Body of pancreas (tissue), 4 donors: ENCODE results near the gene SIX5. TPM values are rescaled to one million over a fixed set of nuclear protein-coding genes. Genes with fewer than 3 reads are reported as not detected.
A peak's percentile ranks its signal among the peaks of the same experiment; 100 is the strongest.

Source experiments
- ATAC-seq: fragments of 150-250 bp; one replicate; pipeline ENCODE4 v1.9.1; 2016
- DNase-seq, 4 donors: peaks; one replicate each; pipeline ENCODE4 v3.0.0-alpha.2; 2019
- H3K27ac ChIP-seq, 4 donors: fragments of 200-600 bp; sonication (generic); 1 replicate in 3 of 4; 2 replicates in 1 of 4; pipeline versions ENCODE4 v1.5.1 to v1.6.1; 2016 to 2019; ENCODE audit warnings: mild to moderate bottlenecking in 1 of 4, mixed read lengths in 1 of 4, moderate library complexity in 1 of 4
- H3K27me3 ChIP-seq, 2 donors: fragments of 200-600 bp; sonication (generic); one replicate each; pipeline ENCODE4 v1.6.0; 2016; ENCODE audit warnings: mild to moderate bottlenecking in 1 of 2
- H3K36me3 ChIP-seq, 2 donors: fragments of 200-600 bp; sonication (generic); replicated peaks in 1 of 2; 2 replicates each; pipeline ENCODE4 v1.5.1; 2016; ENCODE audit warnings: low read depth in 2 of 2; ENCODE audit not compliant: insufficient read depth in 1 of 2
- H3K4me1 ChIP-seq: fragments of 200-600 bp; sonication (generic); one replicate; pipeline ENCODE4 v1.6.0; 2016
- H3K4me3 ChIP-seq, 2 donors: fragments of 200-600 bp; sonication (generic); 1 replicate in 1 of 2; 2 replicates in 1 of 2; pipeline ENCODE4 v1.5.1; 2016 to 2019
- H3K9me3 ChIP-seq, 3 donors: fragments of 200-600 bp; sonication (generic); 1 replicate in 2 of 3; 2 replicates in 1 of 3; pipeline ENCODE4 v1.5.1; 2016
- POLR2A ChIP-seq, 3 donors: fragments of 450-650 bp; IDR thresholded peaks; one replicate each; pipeline ENCODE4 v1.6.1; 2016; ENCODE audit warnings: antibody characterized with exemption in 3 of 3, mild to moderate bottlenecking in 2 of 3
- WGBS, 2 donors: methylation state at CpG; one replicate each; pipeline ENCODE4 v1.1.5; 2017; 5-methylcytosine and 5-hydroxymethylcytosine counted together
- intact Hi-C: fragments of 100-400 bp; cut with DNase I; formaldehyde crosslinking; loops from one replicate; pipeline ENCODE4 v1.15.1; 2023
- total RNA-seq, 2 donors: library from RNA; depleted of rRNA; stranded (reverse); fragments of >200 nt; gene quantifications; one replicate each; pipeline ENCODE4 v1.1.0, GENCODE V29; 2016
- TF ChIP-seq, protein P1 (sequence below), 7 experiments: fragments of 450-650 bp in 4 of 7; fragments of 200-600 bp in 3 of 7; sonication (generic) in 3 of 7; IDR thresholded peaks; one replicate each; pipeline ENCODE4 v1.5.1; 2016 to 2019; ENCODE audit warnings: antibody characterized with exemption in 7 of 7

Gene SIX5
- total RNA-seq, 2 donors from 2014 or later = 21.0 to 60.3 TPM

GRCh38 chr19:45781214-45782161 lies 12.4 kb upstream of the SIX5 start:
- WGBS, 2 donors = 34 to 35% methylated on average over 9 to 17 of the region's 17 CpGs
- peak; percentile 68 for ATAC-seq
- H3K4me1 ChIP-seq = peaks cover 50% of the 10 kb centered on the region
- H3K27me3 ChIP-seq = no peaks in the 10 kb centered on the region
- TF ChIP-seq, protein P1, sequence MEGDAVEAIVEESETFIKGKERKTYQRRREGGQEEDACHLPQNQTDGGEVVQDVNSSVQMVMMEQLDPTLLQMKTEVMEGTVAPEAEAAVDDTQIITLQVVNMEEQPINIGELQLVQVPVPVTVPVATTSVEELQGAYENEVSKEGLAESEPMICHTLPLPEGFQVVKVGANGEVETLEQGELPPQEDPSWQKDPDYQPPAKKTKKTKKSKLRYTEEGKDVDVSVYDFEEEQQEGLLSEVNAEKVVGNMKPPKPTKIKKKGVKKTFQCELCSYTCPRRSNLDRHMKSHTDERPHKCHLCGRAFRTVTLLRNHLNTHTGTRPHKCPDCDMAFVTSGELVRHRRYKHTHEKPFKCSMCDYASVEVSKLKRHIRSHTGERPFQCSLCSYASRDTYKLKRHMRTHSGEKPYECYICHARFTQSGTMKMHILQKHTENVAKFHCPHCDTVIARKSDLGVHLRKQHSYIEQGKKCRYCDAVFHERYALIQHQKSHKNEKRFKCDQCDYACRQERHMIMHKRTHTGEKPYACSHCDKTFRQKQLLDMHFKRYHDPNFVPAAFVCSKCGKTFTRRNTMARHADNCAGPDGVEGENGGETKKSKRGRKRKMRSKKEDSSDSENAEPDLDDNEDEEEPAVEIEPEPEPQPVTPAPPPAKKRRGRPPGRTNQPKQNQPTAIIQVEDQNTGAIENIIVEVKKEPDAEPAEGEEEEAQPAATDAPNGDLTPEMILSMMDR (IDR thresholded peaks at IDR 0.05) = no peak
- TF ChIP-seq POLR2A (IDR thresholded peaks at IDR 0.05) = peak; percentile 51 to 63 (median 53)
- H3K9me3 ChIP-seq = no peaks in the 10 kb centered on the region
- peak; percentile 85 to 93 (median 88) for DNase-seq
- intact Hi-C loops = no loop called here
- H3K27ac ChIP-seq = peak overlapping the region; percentile 70 to 90 (median 86)
- peaks cover 0 to 3% of the 10 kb centered on the region in 2 donors for H3K36me3 ChIP-seq
- peak overlapping the region; percentile 20 to 39 for H3K4me3 ChIP-seq

DNA sequence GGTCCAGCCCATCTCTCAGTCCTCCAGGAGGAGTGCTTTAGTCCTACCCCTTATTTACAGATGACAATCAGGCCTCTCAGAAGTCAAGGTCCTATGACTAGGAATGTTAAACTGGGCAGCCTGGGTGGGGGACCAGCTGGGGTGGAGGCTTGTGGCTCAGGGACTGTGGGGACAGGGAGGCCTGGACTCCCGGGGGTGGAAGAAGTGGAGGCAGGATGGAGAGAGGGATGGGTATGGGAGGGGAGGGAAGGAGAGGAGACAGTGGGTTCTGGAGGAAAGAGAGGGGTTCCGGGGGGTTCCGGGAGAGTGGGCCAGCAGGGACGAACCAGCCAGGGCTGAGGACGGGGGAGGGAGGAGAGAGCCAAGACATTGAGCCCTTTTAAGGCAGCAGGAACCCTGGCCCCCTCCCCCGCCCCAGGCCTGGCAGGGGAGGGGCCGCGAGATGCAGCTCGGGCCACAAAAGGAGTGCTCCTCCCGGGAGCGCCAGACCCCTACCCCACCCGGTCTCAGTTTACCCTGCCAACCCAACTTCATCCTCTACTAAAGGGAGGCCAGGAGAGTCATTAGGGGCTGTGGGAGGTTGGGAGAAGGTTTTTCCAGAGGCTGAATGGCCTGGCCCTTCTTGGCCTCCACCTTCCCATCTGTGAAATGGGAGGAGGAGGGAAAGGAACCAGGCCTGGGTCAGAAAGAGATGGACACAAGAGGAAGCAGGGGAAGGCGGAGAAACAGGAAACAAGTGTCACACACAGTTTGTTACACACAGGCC lies 11.6 kb upstream of the SIX5 start:
- 20 to 27% methylated on average over 13 of the region's 13 CpGs for WGBS, 2 donors
- H3K27ac ChIP-seq = peak overlapping the region; percentile 70 to 90 (median 86)
- no peaks in the 10 kb centered on the region for H3K9me3 ChIP-seq
- TF ChIP-seq POLR2A (IDR thresholded peaks at IDR 0.05) = no peak
- TF ChIP-seq, protein P1 (IDR thresholded peaks at IDR 0.05) = no peak
- DNase-seq (peak in 1 of 4 donors; percentile 50), ATAC-seq (no peak)
- H3K4me3 ChIP-seq = no peak overlapping the region
- intact Hi-C loops = no loop called here
- no peaks in the 10 kb centered on the region for H3K27me3 ChIP-seq
- H3K4me1 ChIP-seq = peaks cover 50% of the 10 kb centered on the region
- peaks cover 0 to 3% of the 10 kb centered on the region in 2 donors for H3K36me3 ChIP-seq

GRCh38 chr19:45780146-45780447 lies 11.0 kb upstream of the SIX5 start:
- ATAC-seq = no peak
- TF ChIP-seq, protein P1 (IDR thresholded peaks at IDR 0.05) = no peak
- no peak for TF ChIP-seq POLR2A (IDR thresholded peaks at IDR 0.05)
- H3K9me3 ChIP-seq = no peaks in the 10 kb centered on the region
- DNase-seq = peak in 2 of 4 donors; percentile 51 to 61
- peak overlapping the region; percentile 70 to 90 (median 86) for H3K27ac ChIP-seq
- intact Hi-C loops = no loop called here
- WGBS, 2 donors = 37 to 38% methylated on average over 4 of the region's 4 CpGs
- H3K4me3 ChIP-seq = no peak overlapping the region
- H3K27me3 ChIP-seq = no peaks in the 10 kb centered on the region
- peaks cover 50% of the 10 kb centered on the region for H3K4me1 ChIP-seq
- H3K36me3 ChIP-seq = peaks cover 0 to 3% of the 10 kb centered on the region in 2 donors

DNA sequence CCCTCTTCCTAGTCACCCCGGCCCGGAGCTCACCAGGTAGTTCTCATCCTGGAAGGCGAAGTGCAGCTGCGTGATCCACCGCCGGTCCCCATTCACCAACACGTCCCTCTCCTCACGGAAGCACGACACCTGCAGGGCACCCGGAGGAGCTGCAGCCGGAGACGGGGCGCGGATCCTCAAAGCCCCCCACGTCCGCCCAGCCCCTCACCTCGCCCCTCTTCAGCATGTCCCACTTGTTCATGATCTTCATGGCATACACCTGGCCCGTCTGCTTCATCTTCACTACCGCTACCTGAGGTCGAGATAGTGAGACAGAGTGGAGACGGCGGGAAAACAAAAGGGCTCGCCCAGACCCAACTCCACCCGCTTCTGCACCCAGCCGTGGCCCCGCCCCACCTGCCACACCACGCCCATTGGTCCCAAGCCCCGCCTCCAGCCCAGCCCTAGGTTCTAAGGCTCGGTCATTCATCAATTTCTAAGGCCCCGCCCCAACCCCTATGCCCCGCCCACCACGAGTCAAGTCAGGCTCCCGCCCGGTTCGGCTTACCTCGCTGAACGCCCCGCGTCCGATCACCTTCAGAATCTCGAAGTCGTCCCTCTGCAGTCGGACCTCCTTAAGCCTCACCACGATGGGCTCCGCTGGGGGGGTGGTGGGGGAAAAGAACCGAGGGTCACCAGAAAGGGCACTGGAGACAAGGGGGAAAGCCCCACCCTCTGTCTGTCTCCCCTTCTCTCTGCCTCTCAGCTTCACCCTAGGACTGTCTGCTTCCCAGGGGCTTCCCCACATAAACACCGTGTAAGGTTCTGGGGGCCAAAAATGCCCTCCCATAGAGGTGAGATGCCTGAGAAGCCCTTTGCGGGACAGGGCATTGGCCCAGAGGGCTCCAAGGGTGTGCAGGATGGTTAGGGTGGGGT lies 10.4 kb upstream of the SIX5 start:
- H3K4me1 ChIP-seq = peaks cover 50% of the 10 kb centered on the region
- intact Hi-C loops = no loop called here
- H3K36me3 ChIP-seq = peaks cover 0 to 3% of the 10 kb centered on the region in 2 donors
- DNase-seq (peak; percentile 96 to 99 (median 96)), ATAC-seq (peak; percentile 88)
- WGBS, 2 donors = 6 to 12% methylated on average over 31 to 48 of the region's 48 CpGs
- no peaks in the 10 kb centered on the region for H3K27me3 ChIP-seq
- no peak overlapping the region for H3K4me3 ChIP-seq
- H3K9me3 ChIP-seq = no peaks in the 10 kb centered on the region
- peak overlapping the region; percentile 70 to 90 (median 86) for H3K27ac ChIP-seq
- TF ChIP-seq POLR2A (IDR thresholded peaks at IDR 0.05) = peak in 1 of 3 donors; percentile 21
- TF ChIP-seq, protein P1 (IDR thresholded peaks at IDR 0.05) = peak; percentile 52 to 86 (median 70)
